NCI-H226 (cell line): Measurements from ENCODE around the gene DIDO1.
"Not testable (repeated sequence)": the region's sequence is repeated elsewhere in the genome, so short reads cannot be mapped to it uniquely, and the experiment has no call there.

ENCODE experiments used
- DNase-seq: peaks from one replicate; pipeline ENCODE4 v3.0.0-alpha.2; 2015

Gene DIDO1

GRCh38 chr20:62962221-62962879, 36.0 kb upstream of the DIDO1 start:
- no peak for DNase-seq

- no peak for DNase-seq
Measured at GRCh38 chr20:62961799-62962198, 35.5 kb upstream of the DIDO1 start.

GRCh38 chr20:62961310-62961783, 35.0 kb upstream of the DIDO1 start:
- no peak for DNase-seq

GRCh38 chr20:62960446-62961309, 34.4 kb upstream of the DIDO1 start:
- not testable (repeated sequence) for DNase-seq

GRCh38 chr20:62959998-62960436, 33.7 kb upstream of the DIDO1 start:
- no peak for DNase-seq

GRCh38 chr20:62959101-62959971, 33.0 kb upstream of the DIDO1 start:
- no peak for DNase-seq

- DNase-seq = no peak
Measured at GRCh38 chr20:62958388-62959100, 32.2 kb upstream of the DIDO1 start.

GRCh38 chr20:62957136-62958117, 31.1 kb upstream of the DIDO1 start:
- no peak for DNase-seq

GRCh38 chr20:62956387-62957135, 30.3 kb upstream of the DIDO1 start:
- no peak for DNase-seq

- DNase-seq = no peak
Measured at GRCh38 chr20:62955519-62956386, 29.4 kb upstream of the DIDO1 start.

- DNase-seq = no peak
Measured at GRCh38 chr20:62953839-62954703, 27.8 kb upstream of the DIDO1 start.

- DNase-seq = no peak
Measured at GRCh38 chr20:62952968-62953838, 26.9 kb upstream of the DIDO1 start.

- DNase-seq = no peak
Measured at GRCh38 chr20:62952373-62952967, 26.2 kb upstream of the DIDO1 start, which contains the start of gene SLC17A9. Gene SLC17A9 (plus strand): TSS chr20:62952709. CDS start chr20:62952831, 122 bp downstream.

- DNase-seq = no peak
Measured at GRCh38 chr20:62951896-62952372, 25.6 kb upstream of the DIDO1 start.

GRCh38 chr20:62951143-62951895, 25.0 kb upstream of the DIDO1 start:
- no peak for DNase-seq

- no peak for DNase-seq
Measured at GRCh38 chr20:62950741-62951140, 24.4 kb upstream of the DIDO1 start.
